Thyroid gland (tissue), 4 donors: ENCODE results near the gene PHF13. TPM values are rescaled to one million over a fixed set of nuclear protein-coding genes. Genes with fewer than 3 reads are reported as not detected.

ENCODE experiments used
- DNase-seq, 2 donors: peaks; one replicate each; pipeline ENCODE4 v3.0.0-alpha.2; 2019
- H3K27ac ChIP-seq, 3 donors: fragments of 200-600 bp; sonication (generic); 1 replicate in 2 of 3; 2 replicates in 1 of 3; pipeline ENCODE4 v1.5.1; 2016 to 2019; ENCODE audit warnings: mild to moderate bottlenecking in 1 of 3, moderate library complexity in 1 of 3
- H3K27me3 ChIP-seq: fragments of 200-600 bp; sonication (generic); one replicate; pipeline ENCODE4 v1.5.1; 2019
- H3K36me3 ChIP-seq, 2 donors: fragments of 200-600 bp; sonication (generic); one replicate each; pipeline ENCODE4 v1.5.1; 2016 to 2019
- H3K4me1 ChIP-seq, 2 donors: fragments of 200-600 bp; sonication (generic); one replicate each; pipeline ENCODE4 v1.5.1; 2017 to 2019
- H3K4me3 ChIP-seq, 3 donors: fragments of 200-600 bp; sonication (generic); replicated peaks in 1 of 3; 1 replicate in 2 of 3; 2 replicates in 1 of 3; pipeline ENCODE4 v1.5.1; 2016; ENCODE audit warnings: mild to moderate bottlenecking in 1 of 3
- H3K9me3 ChIP-seq: fragments of 200-600 bp; sonication (generic); one replicate; pipeline ENCODE4 v1.5.1; 2017
- POLR2A ChIP-seq, 2 donors: fragments of 450-650 bp; IDR thresholded peaks; one replicate each; pipeline ENCODE4 v1.6.1; 2017; ENCODE audit warnings: antibody characterized with exemption in 2 of 2, mild to moderate bottlenecking in 2 of 2, moderate library complexity in 1 of 2
- WGBS, 2 donors: methylation state at CpG; one replicate each; pipeline ENCODE4 v1.1.5; 2017; 5-methylcytosine and 5-hydroxymethylcytosine counted together
- intact Hi-C: fragments of 100-400 bp; cut with DNase I; formaldehyde crosslinking; loops from one replicate; pipeline ENCODE4 v1.15.1; 2023
- total RNA-seq, 4 donors: library from RNA; depleted of rRNA; stranded (reverse); fragments of >200 nt; gene quantifications; one replicate each; pipeline ENCODE4 v1.2.3, GENCODE V29; 2016
- TF ChIP-seq, protein P1 (sequence below), 6 experiments: fragments of 200-600 bp in 3 of 6; fragments of 450-650 bp in 3 of 6; sonication (generic) in 3 of 6; IDR thresholded peaks; one replicate each; pipeline ENCODE4 v1.5.1; 2016 to 2019; ENCODE audit warnings: antibody characterized with exemption in 6 of 6, mild to moderate bottlenecking in 2 of 6, inconsistent platforms in 1 of 6, moderate library complexity in 1 of 6

Gene PHF13
- total RNA-seq, 4 donors from 2014 or later: 7.8 to 14.1 (median 9.5) TPM

DNA sequence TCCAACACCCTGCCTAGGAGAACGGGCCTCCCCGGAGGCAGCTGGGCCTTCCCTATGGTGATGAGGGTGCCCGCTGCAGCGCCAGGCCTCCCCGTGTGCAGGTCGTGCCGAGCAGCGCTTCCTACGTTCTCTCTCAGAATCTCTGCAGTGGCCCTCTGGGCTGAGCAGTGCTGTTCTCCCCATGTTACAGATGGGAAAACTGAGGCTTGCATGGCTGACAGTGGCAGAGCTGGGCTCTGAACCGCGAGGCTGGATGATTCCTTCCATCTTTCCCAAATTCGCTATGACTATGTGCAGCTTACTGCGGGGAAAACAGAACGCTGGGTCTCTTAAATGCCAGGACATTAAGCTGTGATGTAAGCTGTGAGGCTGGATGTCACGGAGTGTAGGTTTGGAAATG lies 19.7 kb upstream of the PHF13 start:
- Histone ChIP-seq H3K4me3 (no peak overlapping the region), H3K27ac (no peak overlapping the region), H3K4me1 (peaks cover 4 to 21% of the 10 kb centered on the region in 2 donors), H3K9me3 (no peaks in the 10 kb centered on the region), H3K36me3 (peaks cover 51 to 78% of the 10 kb centered on the region in 2 donors), H3K27me3 (no peaks in the 10 kb centered on the region)
- 96 to 99% methylated on average over 13 to 14 of the region's 15 CpGs for WGBS, 2 donors
- TF ChIP-seq POLR2A (IDR thresholded peaks at IDR 0.05): no peak
- TF ChIP-seq, protein P1, sequence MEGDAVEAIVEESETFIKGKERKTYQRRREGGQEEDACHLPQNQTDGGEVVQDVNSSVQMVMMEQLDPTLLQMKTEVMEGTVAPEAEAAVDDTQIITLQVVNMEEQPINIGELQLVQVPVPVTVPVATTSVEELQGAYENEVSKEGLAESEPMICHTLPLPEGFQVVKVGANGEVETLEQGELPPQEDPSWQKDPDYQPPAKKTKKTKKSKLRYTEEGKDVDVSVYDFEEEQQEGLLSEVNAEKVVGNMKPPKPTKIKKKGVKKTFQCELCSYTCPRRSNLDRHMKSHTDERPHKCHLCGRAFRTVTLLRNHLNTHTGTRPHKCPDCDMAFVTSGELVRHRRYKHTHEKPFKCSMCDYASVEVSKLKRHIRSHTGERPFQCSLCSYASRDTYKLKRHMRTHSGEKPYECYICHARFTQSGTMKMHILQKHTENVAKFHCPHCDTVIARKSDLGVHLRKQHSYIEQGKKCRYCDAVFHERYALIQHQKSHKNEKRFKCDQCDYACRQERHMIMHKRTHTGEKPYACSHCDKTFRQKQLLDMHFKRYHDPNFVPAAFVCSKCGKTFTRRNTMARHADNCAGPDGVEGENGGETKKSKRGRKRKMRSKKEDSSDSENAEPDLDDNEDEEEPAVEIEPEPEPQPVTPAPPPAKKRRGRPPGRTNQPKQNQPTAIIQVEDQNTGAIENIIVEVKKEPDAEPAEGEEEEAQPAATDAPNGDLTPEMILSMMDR (IDR thresholded peaks at IDR 0.05): no peak
- intact Hi-C loops: no loop called here
- no peak for DNase-seq

DNA sequence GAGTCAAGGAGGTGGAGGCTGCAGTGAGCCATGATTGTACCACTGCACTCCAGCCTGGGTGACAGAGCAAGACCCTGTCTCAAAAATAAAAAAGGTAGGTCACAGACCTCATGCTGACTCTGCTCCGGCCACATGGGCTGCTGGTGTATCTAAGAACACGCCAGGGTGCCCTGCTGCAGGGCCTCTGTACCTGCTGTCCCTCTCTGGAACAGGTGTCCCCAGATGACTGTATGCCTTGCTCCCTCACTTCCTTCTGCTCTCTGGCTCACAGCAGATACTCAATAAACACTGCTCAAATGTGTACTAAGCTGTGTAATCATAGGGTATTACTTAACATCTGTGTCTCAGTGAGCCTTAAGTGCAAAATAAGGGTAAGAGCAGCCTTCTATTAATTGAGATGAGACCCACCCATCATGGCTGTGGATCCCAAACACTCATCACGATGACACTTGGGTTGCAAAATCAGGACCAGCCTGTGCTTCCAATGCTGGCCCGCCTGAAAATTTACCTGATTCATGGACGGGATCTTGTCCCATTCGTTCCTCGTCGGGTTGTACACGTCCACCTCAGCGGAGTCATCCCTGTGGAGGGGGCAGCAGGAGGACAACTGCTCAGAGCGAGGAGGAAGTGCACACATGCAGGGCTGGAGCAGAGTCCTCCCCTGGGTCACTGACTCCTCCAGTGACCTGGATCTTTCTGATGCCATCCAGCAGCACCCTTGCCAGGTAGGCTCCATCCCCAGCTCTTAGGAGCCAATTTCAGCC lies 18.4 kb upstream of the PHF13 start:
- 95 to 96% methylated on average over 8 to 11 of the region's 11 CpGs for WGBS, 2 donors
- Histone ChIP-seq H3K4me3 (no peak overlapping the region), H3K9me3 (no peaks in the 10 kb centered on the region), H3K27me3 (no peaks in the 10 kb centered on the region), H3K4me1 (peaks cover 14 to 35% of the 10 kb centered on the region in 2 donors), H3K36me3 (peaks cover 43 to 69% of the 10 kb centered on the region in 2 donors), H3K27ac (no peak overlapping the region)
- no peak for DNase-seq
- TF ChIP-seq POLR2A (IDR thresholded peaks at IDR 0.05): no peak
- TF ChIP-seq, protein P1 (IDR thresholded peaks at IDR 0.05): no peak
- intact Hi-C loops: no loop called here

DNA sequence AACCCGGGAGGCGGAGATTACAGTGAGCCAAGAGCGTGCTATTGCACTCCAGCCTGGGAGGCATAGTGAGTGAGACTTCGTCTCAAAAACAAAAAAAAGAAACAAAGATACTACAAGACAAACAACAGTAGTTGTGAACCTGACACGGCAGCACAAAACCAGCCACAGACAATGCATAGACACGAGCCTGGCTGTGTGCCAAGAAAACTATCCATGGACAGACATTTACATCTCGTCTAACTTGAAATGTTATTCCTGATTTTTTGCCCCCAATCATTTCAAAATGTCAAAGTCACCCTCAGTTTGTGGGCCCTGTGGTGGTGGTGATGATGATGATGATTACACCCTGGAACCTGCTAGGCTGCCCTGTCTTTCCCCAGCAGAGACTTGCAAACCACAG lies 17.2 kb upstream of the PHF13 start:
- peaks cover 43 to 64% of the 10 kb centered on the region in 2 donors for H3K36me3 ChIP-seq

DNA sequence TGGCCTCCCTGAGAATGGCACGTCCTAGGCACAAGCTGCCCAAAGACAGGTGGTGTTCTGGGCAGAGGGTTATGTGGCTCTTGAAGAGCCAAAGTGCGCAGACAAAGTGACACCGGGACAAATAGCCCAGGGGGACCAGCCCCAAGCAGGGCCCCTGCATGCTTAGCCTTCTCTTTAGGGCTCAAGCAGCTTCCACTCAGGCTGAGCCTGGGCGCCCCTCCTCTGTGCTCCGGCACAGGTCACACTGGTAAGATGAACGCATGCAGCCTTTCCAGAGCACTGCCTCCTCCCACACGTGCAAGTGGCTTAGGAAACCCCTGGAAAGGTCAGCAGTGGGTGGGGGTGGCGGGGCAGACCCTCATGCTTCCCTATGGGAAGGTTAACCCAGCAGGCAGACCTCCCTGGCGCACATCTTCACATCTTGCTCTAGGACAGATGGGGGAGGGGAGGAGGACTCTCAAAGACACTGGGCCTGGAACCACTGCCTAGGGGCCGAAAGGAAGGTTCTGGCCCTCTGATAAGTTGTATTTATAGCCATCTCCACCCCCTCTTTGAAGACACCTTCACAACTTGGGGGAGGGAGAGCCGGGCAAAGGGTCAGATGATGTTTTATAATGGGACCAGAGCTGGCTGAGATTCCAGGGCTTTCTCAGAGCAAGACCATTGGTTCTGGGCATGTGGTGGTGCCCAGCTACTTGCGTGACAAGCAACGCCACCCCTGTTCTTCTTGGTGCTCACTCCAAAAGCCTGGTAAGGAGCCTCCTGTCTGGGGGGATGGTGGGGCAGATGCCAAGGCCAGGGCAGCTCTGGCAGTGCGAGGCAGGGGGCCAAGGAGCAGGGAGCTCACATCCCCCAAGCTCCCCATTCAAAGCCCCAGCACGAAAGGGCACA lies 16.4 kb upstream of the PHF13 start:
- Histone ChIP-seq H3K4me3 (no peak overlapping the region), H3K36me3 (peaks cover 43 to 64% of the 10 kb centered on the region in 2 donors), H3K27me3 (no peaks in the 10 kb centered on the region), H3K27ac (no peak overlapping the region), H3K9me3 (no peaks in the 10 kb centered on the region), H3K4me1 (peaks cover 20 to 39% of the 10 kb centered on the region in 2 donors)
- intact Hi-C loops: no loop called here
- DNase-seq: no peak
- WGBS, 2 donors: 87 to 100% methylated on average over 5 to 13 of the region's 15 CpGs
- TF ChIP-seq, protein P1 (IDR thresholded peaks at IDR 0.05): no peak
- no peak for TF ChIP-seq POLR2A (IDR thresholded peaks at IDR 0.05)

More for the DNA sequence above, 17.2 kb upstream of the PHF13 start:
- H3K27ac ChIP-seq: no peak overlapping the region
- 71 to 72% methylated on average over 7 of the region's 7 CpGs for WGBS, 2 donors
- H3K4me1 ChIP-seq: peaks cover 20 to 39% of the 10 kb centered on the region in 2 donors
- DNase-seq: no peak
- H3K9me3 ChIP-seq: no peaks in the 10 kb centered on the region
- no peak for TF ChIP-seq POLR2A (IDR thresholded peaks at IDR 0.05)
- TF ChIP-seq, protein P1 (IDR thresholded peaks at IDR 0.05): no peak
- intact Hi-C loops: no loop called here
- no peak overlapping the region for H3K4me3 ChIP-seq
- no peaks in the 10 kb centered on the region for H3K27me3 ChIP-seq
